ENCODE results near the gene RASA3.

GRCh38 chr13:113937073-113937472 is 195.3 kb downstream of the RASA3 start:
- TF ChIP-seq CTCF (conservative IDR thresholded peaks at IDR 0.05) (no peak), EZH2 (IDR thresholded peaks at IDR 0.05; ENCODE audit: low read depth) (no peak)
